K562 (cell line): ENCODE data around the gene NRSN2. TPM values are rescaled to one million over a fixed set of nuclear protein-coding genes. Genes with fewer than 3 reads are reported as not detected.

Experiments
- CGGBP1 ChIP-seq: fragments of 250-450 bp; sonication (Bioruptor Pico); IDR thresholded peaks from 2 replicates; pipeline ENCODE4 v1.9.0; 2021; ENCODE audit warnings: mild to moderate bottlenecking
- CREB3L1 ChIP-seq: fragments of 450-650 bp; IDR thresholded peaks from 2 replicates; pipeline ENCODE4 v1.6.1; 2014; ENCODE audit warnings: low read depth, mild to moderate bottlenecking, moderate library complexity, borderline replicate concordance
- ETV5 ChIP-seq: sonication (generic); formaldehyde crosslinking; IDR thresholded peaks from 2 replicates; pipeline ENCODE4 v1.4.0; 2020; ENCODE audit warnings: low read depth, mild to moderate bottlenecking, missing genetic modification reagents
- GATA2 ChIP-seq: sonication (generic); formaldehyde crosslinking; IDR thresholded peaks from 2 replicates; pipeline ENCODE4 v1.4.0; 2020; ENCODE audit warnings: mild to moderate bottlenecking, missing genetic modification reagents
- HIVEP1 ChIP-seq: fragments of 250-450 bp; sonication (Bioruptor Pico); IDR thresholded peaks from 2 replicates; pipeline ENCODE4 v1.4.0; 2020; ENCODE audit warnings: mild to moderate bottlenecking
- HNRNPL ChIP-seq: fragments of 200-400 bp; formaldehyde crosslinking; IDR thresholded peaks from 2 replicates; pipeline ENCODE4 v1.6.1; 2017; ENCODE audit warnings: low read depth, mild to moderate bottlenecking, low read length
- UBTF ChIP-seq, 2 experiments: IDR thresholded peaks; 2 replicates each; pipeline ENCODE4 v1.6.1; 2012; ENCODE audit warnings: improper control_type of control experiment in 2 of 2, low read depth in 2 of 2, low read length in 2 of 2, borderline replicate concordance in 1 of 2
- WHSC1 ChIP-seq: IDR thresholded peaks from one replicate; pipeline ENCODE4 v1.6.1; 2012; ENCODE audit warnings: low read length, control low read depth, inconsistent platforms
- ZNF318 ChIP-seq, 2 experiments: fragments of 450-650 bp; IDR thresholded peaks; 2 replicates each; pipeline ENCODE4 v1.6.1; 2016; ENCODE audit warnings: mild to moderate bottlenecking in 2 of 2, borderline replicate concordance in 1 of 2, low read depth in 1 of 2, moderate library complexity in 1 of 2
- ZNF436 ChIP-seq: fragments of 250-450, 450-650 bp; sonication (Bioruptor Pico); formaldehyde crosslinking; IDR thresholded peaks from 2 replicates; pipeline ENCODE4 v1.7.0; 2020; ENCODE audit warnings: mild to moderate bottlenecking
- polyA plus RNA-seq, 8 experiments: library from polyadenylated mRNA; depleted of rRNA in 4 of 8; stranded (reverse) in 5 of 8; unstranded in 3 of 8; fragments of >200 nt; fragmentation: Nextera tagmentation in 2 of 8; fragmentation: Illumina TruSeq in 1 of 8; extraction: Ambion mirVana in 2 of 8; extraction: Trizol in 1 of 8; gene quantifications; 2 replicates each; pipeline versions ENCODE4 v1.2.1 to v1.2.3, GENCODE V29; 2011 to 2014; ENCODE audit warnings: inconsistent platforms in 1 of 8, missing spikeins in 1 of 8
- total RNA-seq, 7 experiments: library from RNA; depleted of rRNA in 6 of 7; stranded (reverse); fragments of >200 nt in 6 of 7; fragmentation: Illumina TruSeq in 2 of 7; extraction: Trizol in 2 of 7; gene quantifications; 2 replicates each; pipeline versions ENCODE4 v1.2.1 to v1.2.3, GENCODE V29; 2011 to 2021; ENCODE audit warnings: low replicate concordance in 1 of 7

Gene NRSN2
- total and polyA plus RNA-seq, 9 of the 15 experiments (the other 6 are each of a cell fraction or from before 2014, with no cell fraction given) = 7.5 to 29.7 (median 11.1) TPM

GRCh38 chr20:381581-382290 is 34.8 kb downstream of the NRSN2 start (continued):
- TF ChIP-seq ZNF318 (IDR thresholded peaks at IDR 0.05; ENCODE audit: borderline replicate concordance in 1 of 2, low read depth in 1 of 2) (no peak), ETV5 (CRISPR knock-in tag) (peak; percentile 81; the same call in 1 of the 2 replicates), CGGBP1 (no peak), CREB3L1 (no peak), WHSC1 (no peak), GATA2 (CRISPR knock-in tag) (no peak), HNRNPL (no peak), ZNF436 (CRISPR knock-in tag) (peak; percentile 58; the same call in 1 of the 2 replicates), UBTF (IDR thresholded peaks at IDR 0.05; ENCODE audit: borderline replicate concordance in 1 of 2, low read depth in 2 of 2, low read length in 2 of 2) (peak; percentile 74 to 78; a peak in 3 of 4 replicates), HIVEP1 (CRISPR knock-in tag) (peak; percentile 75; the same call in 1 of the 2 replicates)
